GM12878 (cell line): Measurements from ENCODE around the gene RB1. TPM values are rescaled to one million over a fixed set of nuclear protein-coding genes. Genes with fewer than 3 reads are reported as not detected.

ENCODE experiments used
- ATAC-seq: fragments of 200-7000 bp; cut with Tn5 transposase; 3 replicates; pipeline ENCODE4 v1.9.1; 2020; ENCODE audit warnings: mild to moderate bottlenecking, moderate library complexity
- BruUV-seq: library from RNA; stranded (reverse); fragments of 400-500 nt; replicated peaks from 2 replicates; lab custom pipeline; 2021; lab: Mats Ljungman, UMichigan
- CTCF ChIA-PET: fragments of 300-600 bp; sonication (Branson Sonifier 250); formaldehyde crosslinking; extraction: SDS; loops from one replicate; lab custom pipeline; 2021; ENCODE audit warnings: inconsistent platforms; lab: Yijun Ruan, JAX
- POLR2A ChIA-PET: fragments of 350-600 bp; formaldehyde crosslinking; extraction: SDS; loops from one replicate; lab custom pipeline; 2021; ENCODE audit warnings: inconsistent platforms; lab: Charles Lee
- RAD21 ChIA-PET: fragments of 300-600 bp; sonication (Branson Sonifier 250); formaldehyde crosslinking; loops from one replicate; lab custom pipeline; 2023; ENCODE audit warnings: antibody characterized with exemption; ENCODE audit not compliant: unreplicated experiment; lab: Charles Lee
- SMC1A ChIA-PET: fragments of 300-600 bp; sonication (Branson Sonifier 250); formaldehyde crosslinking; loops from one replicate; lab custom pipeline; 2023; ENCODE audit not compliant: unreplicated experiment, uncharacterized antibody; lab: Charles Lee
- DNase-seq: peaks from one replicate; pipeline ENCODE4 v3.0.0-alpha.2; 2011; ENCODE audit warnings: low read depth, low spot score
- FAIRE-seq: peaks from 3 replicates; lab custom pipeline; 2011; peaks lifted over from hg19 to GRCh38; lab: Jason Lieb, UNC
- H2AFZ ChIP-seq: 2 replicates; pipeline ENCODE4 v1.6.0; 2011; ENCODE audit warnings: low read depth, low read length, control low read depth; ENCODE audit not compliant: control insufficient read depth
- H3K27ac ChIP-seq: 2 replicates; pipeline ENCODE4 v1.5.1; 2011; ENCODE audit warnings: control low read depth; ENCODE audit not compliant: control insufficient read depth, insufficient read depth
- H3K27me3 ChIP-seq, 2 experiments: replicated peaks in 1 of 2; 2 replicates each; pipeline versions ENCODE4 v1.6.0 to v1.6.1; 2011; ENCODE audit warnings: low read length in 1 of 2; ENCODE audit not compliant: control insufficient read depth in 2 of 2, insufficient read depth in 2 of 2
- H3K36me3 ChIP-seq, 2 experiments: 2 replicates each; pipeline ENCODE4 v1.5.1; 2011; ENCODE audit warnings: low read length in 1 of 2; ENCODE audit not compliant: control insufficient read depth in 2 of 2, insufficient read depth in 2 of 2
- H3K4me1 ChIP-seq: 2 replicates; pipeline ENCODE4 v1.6.1; 2011; ENCODE audit warnings: mild to moderate bottlenecking, low read length, moderate library complexity, mixed read lengths; ENCODE audit not compliant: control insufficient read depth, insufficient read depth
- H3K4me2 ChIP-seq: 2 replicates; pipeline ENCODE4 v1.6.0; 2011; ENCODE audit warnings: control low read depth; ENCODE audit not compliant: control insufficient read depth, insufficient read depth
- H3K4me3 ChIP-seq: fragments of 200-600 bp; sonication (generic); 2 replicates; pipeline ENCODE4 v1.5.1; 2016
- H3K79me2 ChIP-seq: 2 replicates; pipeline ENCODE4 v1.6.0; 2011; ENCODE audit warnings: low read length; ENCODE audit not compliant: control insufficient read depth, insufficient read depth
- H3K9ac ChIP-seq: 2 replicates; pipeline ENCODE4 v1.8.0; 2011; ENCODE audit warnings: low read length, control low read depth, mixed read lengths; ENCODE audit not compliant: control insufficient read depth, insufficient read depth
- H3K9me3 ChIP-seq: replicated peaks from 3 replicates; pipeline ENCODE4 v1.5.1; 2011; ENCODE audit warnings: mild to moderate bottlenecking, low read length; ENCODE audit not compliant: control insufficient read depth, insufficient read depth
- H4K20me1 ChIP-seq: 2 replicates; pipeline ENCODE4 v1.6.0; 2011; ENCODE audit not compliant: control insufficient read depth, insufficient read depth
- CEBPZ ChIP-seq: fragments of 150-350 bp; IDR thresholded peaks from 2 replicates; pipeline ENCODE4 v1.6.1; 2016; ENCODE audit warnings: low read depth, low read length
- CHD2 ChIP-seq: IDR thresholded peaks from 2 replicates; pipeline ENCODE4 v1.6.1; 2011; ENCODE audit warnings: low read depth, low read length, improper control_type of control experiment, borderline replicate concordance
- IRF4 ChIP-seq: IDR thresholded peaks from 2 replicates; pipeline ENCODE4 v1.6.1; 2011; ENCODE audit warnings: low read depth, low read length
- MEF2A ChIP-seq: IDR thresholded peaks from 2 replicates; pipeline ENCODE4 v1.6.1; 2011; ENCODE audit warnings: low read depth, mild to moderate bottlenecking, low read length, moderate library complexity; ENCODE audit not compliant: insufficient read depth
- NFXL1 ChIP-seq: fragments of 450-650 bp; IDR thresholded peaks from 2 replicates; pipeline ENCODE4 v1.6.1; 2017; ENCODE audit warnings: antibody characterized with exemption, mild to moderate bottlenecking, borderline replicate concordance
- NR2C1 ChIP-seq: fragments of 450-650 bp; IDR thresholded peaks from 2 replicates; pipeline ENCODE4 v1.6.1; 2017; ENCODE audit warnings: antibody characterized with exemption, mild to moderate bottlenecking, moderate library complexity
- NR2F1 ChIP-seq: fragments of 450-650 bp; conservative IDR thresholded peaks from 2 replicates; pipeline ENCODE4 v1.6.1; 2017; ENCODE audit warnings: mild to moderate bottlenecking
- PML ChIP-seq: IDR thresholded peaks from 2 replicates; pipeline ENCODE4 v1.6.1; 2012; ENCODE audit warnings: low read length, inconsistent platforms
- RELA ChIP-seq: fragments of 450-650 bp; IDR thresholded peaks from 2 replicates; pipeline ENCODE4 v1.8.0; 2014; ENCODE audit warnings: borderline replicate concordance; ENCODE audit not compliant: partially characterized antibody
- SREBF1 ChIP-seq: IDR thresholded peaks from 2 replicates; pipeline ENCODE4 v1.6.1; 2012; ENCODE audit warnings: mild to moderate bottlenecking, low read length
- SUPT20H ChIP-seq: IDR thresholded peaks from 2 replicates; pipeline ENCODE4 v1.6.1; 2011; ENCODE audit warnings: low read depth, mild to moderate bottlenecking, low read length, moderate library complexity, borderline replicate concordance; ENCODE audit not compliant: control insufficient read depth
- ZBED1 ChIP-seq: IDR thresholded peaks from 2 replicates; pipeline ENCODE4 v1.6.1; 2016; ENCODE audit warnings: borderline replicate concordance
- ZNF274 ChIP-seq: IDR thresholded peaks from one replicate; pipeline ENCODE4 v1.8.0; 2011; ENCODE audit not compliant: insufficient read length, insufficient read depth
- ZNF592 ChIP-seq: fragments of 450-650 bp; IDR thresholded peaks from 2 replicates; pipeline ENCODE4 v1.6.1; 2017; ENCODE audit warnings: mild to moderate bottlenecking, moderate library complexity
- ZZZ3 ChIP-seq: IDR thresholded peaks from 2 replicates; pipeline ENCODE4 v1.6.1; 2011; ENCODE audit warnings: low read depth; ENCODE audit not compliant: control insufficient read depth, insufficient read length
- WGBS: methylation state at CpG from one replicate; pipeline ENCODE4 v1.1.6; 2016; ENCODE audit warnings: low lambda C conversion rate; ENCODE audit not compliant: insufficient replicate concordance, insufficient coverage; ENCODE audit errors: missing lambda C conversion rate; 5-methylcytosine and 5-hydroxymethylcytosine counted together
- in situ Hi-C: fragments of 300-500 bp; cut with MboI; formaldehyde crosslinking; loops from 9 replicates; pipeline ENCODE4 v1.14.3; 2018; ENCODE audit warnings: mixed read lengths
- intact Hi-C: fragments of 100-400 bp; cut with micrococcal nuclease; formaldehyde crosslinking; loops from one replicate; pipeline ENCODE4 v1.14.2; 2022; ENCODE audit not compliant: unreplicated experiment
- polyA plus RNA-seq, 11 experiments: library from polyadenylated mRNA; depleted of rRNA in 4 of 11; unstranded in 6 of 11; stranded (reverse) in 5 of 11; fragments of >200 nt; fragmentation: Nextera tagmentation in 4 of 11; fragmentation: Illumina TruSeq in 1 of 11; extraction: Ambion mirVana in 4 of 11; extraction: Trizol in 1 of 11; gene quantifications; 1 replicate in 1 of 11; 2 replicates in 10 of 11; pipeline versions ENCODE4 v1.2.1 to v1.2.3, GENCODE V29; 2011 to 2016; ENCODE audit warnings: inconsistent platforms in 2 of 11, missing spikeins in 2 of 11, low read depth in 1 of 11
- total RNA-seq, 4 experiments: library from RNA; depleted of rRNA in 3 of 4; stranded (reverse); fragments of >200 nt in 3 of 4; fragmentation: Illumina TruSeq in 1 of 4; extraction: Trizol in 1 of 4; gene quantifications; 2 replicates each; pipeline versions ENCODE4 v1.2.1 to v1.2.3, GENCODE V29; 2013 to 2021
- TF ChIP-seq, protein P1 (sequence below): fragments of 450-650 bp; IDR thresholded peaks from 2 replicates; pipeline ENCODE4 v1.6.1; 2017; ENCODE audit warnings: mild to moderate bottlenecking

Gene RB1
- total and polyA plus RNA-seq, 10 of the 15 experiments (the other 5 are each of a cell fraction or from before 2014, with no cell fraction given), result 2.8 to 45.0 (median 8.3) TPM

- Histone ChIP-seq H3K27me3 (no peaks in the 10 kb centered on the region), H3K27ac (no peak overlapping the region), H3K79me2 (no peaks in the 10 kb centered on the region), H3K4me3 (no peak overlapping the region), H3K4me1 (peaks cover 22% of the 10 kb centered on the region; the same call in 1 of the 2 replicates), H2AFZ (no peak overlapping the region), H3K36me3 (peaks cover 0 to 7% of the 10 kb centered on the region in 2 experiments; a peak in 2 of 4 replicates), H3K9me3 (no peaks in the 10 kb centered on the region; the same call in 1 of the 3 replicates), H4K20me1 (no peaks in the 10 kb centered on the region), H3K9ac (no peak overlapping the region), H3K4me2 (no peak overlapping the region)
- WGBS, result 100% methylated on average over 1 of the region's 1 CpG
- no TSS peak for BruUV-seq
- FAIRE-seq (no peak), DNase-seq (no peak), ATAC-seq (no peak)
- intact Hi-C loops, result no loop called here
- POLR2A ChIA-PET, result no interaction called here
- CTCF ChIA-PET, result interaction anchor here (1.2 kb wide), 1 partner anchor 400 kb away, joined by 3 read pairs; no protein-coding TSS in a partner anchor
- RAD21 ChIA-PET, result interaction anchor here (1.0 kb wide), 1 partner anchor 100 kb away, joined by 3 read pairs; no protein-coding TSS in a partner anchor
- no peak for TF ChIP-seq RELA
- TF ChIP-seq NR2C1, result no peak
- TF ChIP-seq MEF2A, result no peak
- TF ChIP-seq SREBF1, result no peak
- no peak for TF ChIP-seq PML
- TF ChIP-seq IRF4, result no peak
- no peak for TF ChIP-seq ZNF274
- no peak for TF ChIP-seq ZNF592
- TF ChIP-seq, protein P1, sequence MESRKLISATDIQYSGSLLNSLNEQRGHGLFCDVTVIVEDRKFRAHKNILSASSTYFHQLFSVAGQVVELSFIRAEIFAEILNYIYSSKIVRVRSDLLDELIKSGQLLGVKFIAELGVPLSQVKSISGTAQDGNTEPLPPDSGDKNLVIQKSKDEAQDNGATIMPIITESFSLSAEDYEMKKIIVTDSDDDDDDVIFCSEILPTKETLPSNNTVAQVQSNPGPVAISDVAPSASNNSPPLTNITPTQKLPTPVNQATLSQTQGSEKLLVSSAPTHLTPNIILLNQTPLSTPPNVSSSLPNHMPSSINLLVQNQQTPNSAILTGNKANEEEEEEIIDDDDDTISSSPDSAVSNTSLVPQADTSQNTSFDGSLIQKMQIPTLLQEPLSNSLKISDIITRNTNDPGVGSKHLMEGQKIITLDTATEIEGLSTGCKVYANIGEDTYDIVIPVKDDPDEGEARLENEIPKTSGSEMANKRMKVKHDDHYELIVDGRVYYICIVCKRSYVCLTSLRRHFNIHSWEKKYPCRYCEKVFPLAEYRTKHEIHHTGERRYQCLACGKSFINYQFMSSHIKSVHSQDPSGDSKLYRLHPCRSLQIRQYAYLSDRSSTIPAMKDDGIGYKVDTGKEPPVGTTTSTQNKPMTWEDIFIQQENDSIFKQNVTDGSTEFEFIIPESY, result no peak
- no peak for TF ChIP-seq CHD2
- no peak for TF ChIP-seq NFXL1
- TF ChIP-seq ZBED1, result no peak
- TF ChIP-seq CEBPZ, result no peak
- TF ChIP-seq ZZZ3, result no peak
- no peak for TF ChIP-seq NR2F1
- TF ChIP-seq SUPT20H, result no peak
- SMC1A ChIA-PET, result interaction anchor here (0.8 kb wide), 1 partner anchor 21 kb away, joined by 3 read pairs; no protein-coding TSS in a partner anchor
- in situ Hi-C loops, result no loop called here
Observed at GRCh38 chr13:48478391-48478790, 174.8 kb downstream of the RB1 start.
